Smooth muscle cell (in vitro differentiated cells): ENCODE measurements around the gene SLC25A43. TPM values are rescaled to one million over a fixed set of nuclear protein-coding genes. Genes with fewer than 3 reads are reported as not detected.
"Not testable (repeated sequence)": the region's sequence is repeated elsewhere in the genome, so short reads cannot be mapped to it uniquely, and the experiment has no call there.

Experiments
- DNase-seq: peaks from one replicate; lab custom pipeline; 2025; ENCODE audit not compliant: unreplicated experiment; lab: John Stamatoyannopoulos, UW
- H2AFZ ChIP-seq: fragments of 200-600 bp; sonication (generic); 2 replicates; pipeline ENCODE4 v1.6.0; 2016; ENCODE audit warnings: antibody characterized with exemption, low read depth, mild to moderate bottlenecking
- H3F3A ChIP-seq: fragments of 200-600 bp; sonication (generic); 2 replicates; pipeline ENCODE4 v1.6.0; 2017; ENCODE audit warnings: antibody characterized with exemption, low read depth
- H3K27ac ChIP-seq: fragments of 200-600 bp; sonication (generic); 2 replicates; pipeline ENCODE4 v1.5.1; 2016; ENCODE audit warnings: low read depth, mild to moderate bottlenecking
- H3K27me3 ChIP-seq: fragments of 200-600 bp; sonication (generic); 2 replicates; pipeline ENCODE4 v1.6.1; 2016; ENCODE audit warnings: low read depth, mild to moderate bottlenecking
- H3K36me3 ChIP-seq: fragments of 200-600 bp; sonication (generic); 2 replicates; pipeline ENCODE4 v1.5.1; 2016; ENCODE audit warnings: low read depth
- H3K4me1 ChIP-seq: fragments of 200-600 bp; sonication (generic); 2 replicates; pipeline ENCODE4 v1.5.1; 2016; ENCODE audit warnings: low read depth
- H3K4me2 ChIP-seq: fragments of 200-600 bp; sonication (generic); 2 replicates; pipeline ENCODE4 v1.6.0; 2016; ENCODE audit warnings: mild to moderate bottlenecking
- H3K4me3 ChIP-seq: fragments of 200-600 bp; sonication (generic); 2 replicates; pipeline ENCODE4 v1.5.1; 2016; ENCODE audit warnings: mild to moderate bottlenecking
- H3K79me2 ChIP-seq: fragments of 200-600 bp; sonication (generic); 2 replicates; pipeline ENCODE4 v1.6.0; 2016; ENCODE audit warnings: low read depth, mild to moderate bottlenecking
- H3K9ac ChIP-seq: fragments of 200-600 bp; sonication (generic); 2 replicates; pipeline ENCODE4 v1.6.0; 2016; ENCODE audit warnings: low read depth
- H3K9me3 ChIP-seq: fragments of 200-600 bp; sonication (generic); replicated peaks from 2 replicates; pipeline ENCODE4 v1.5.1; 2016; ENCODE audit warnings: low read depth
- H4K20me1 ChIP-seq: fragments of 200-600 bp; sonication (generic); 2 replicates; pipeline ENCODE4 v1.6.0; 2016; ENCODE audit warnings: low read depth
- CTCF ChIP-seq: fragments of 200-600 bp; sonication (generic); IDR thresholded peaks from 2 replicates; pipeline ENCODE4 v1.5.1; 2017; ENCODE audit warnings: borderline replicate concordance, mild to moderate bottlenecking, antibody characterized with exemption; ENCODE audit not compliant: insufficient read depth, poor library complexity, severe bottlenecking
- WGBS: methylation state at CpG from one replicate; pipeline ENCODE4 v1.1.7; 2016; ENCODE audit warnings: low lambda C conversion rate; 5-methylcytosine and 5-hydroxymethylcytosine counted together
- polyA plus RNA-seq: library from polyadenylated mRNA; unstranded; fragments of >200 nt; fragmentation: Nextera tagmentation; extraction: Ambion mirVana; gene quantifications from 2 replicates; pipeline ENCODE4 v1.2.1, GENCODE V29; 2016
- total RNA-seq: library from RNA; depleted of rRNA; stranded (reverse); fragments of >200 nt; gene quantifications from 2 replicates; pipeline ENCODE4 v1.2.3, GENCODE V29; 2014

The SLC25A43 gene
- total and polyA plus RNA-seq, 2 experiments from 2014 or later, result 15.4 to 15.6 TPM

- Histone ChIP-seq H3F3A (no peaks in the 10 kb centered on the region), H4K20me1 (no peaks in the 10 kb centered on the region), H3K9ac (no peak overlapping the region), H3K79me2 (no peaks in the 10 kb centered on the region), H3K4me1 (no peaks in the 10 kb centered on the region), H3K4me3 (no peak overlapping the region), H3K27me3 (no peaks in the 10 kb centered on the region), H2AFZ (no peak overlapping the region), H3K36me3 (no peaks in the 10 kb centered on the region), H3K4me2 (no peak overlapping the region), H3K27ac (no peak overlapping the region), H3K9me3 (no peaks in the 10 kb centered on the region)
- no peak for DNase-seq
- 75% methylated on average over 6 of the region's 6 CpGs for WGBS
- TF ChIP-seq CTCF, result no peak
These were observed 35.7 kb upstream of the SLC25A43 start for GRCh38 chrX:119363391-119363790.

GRCh38 chrX:119371861-119372260 is 27.3 kb upstream of the SLC25A43 start:
- not testable (repeated sequence) for H3F3A ChIP-seq, H2AFZ ChIP-seq, H3K27ac ChIP-seq, H3K4me3 ChIP-seq, H3K27me3 ChIP-seq, H3K9me3 ChIP-seq, DNase-seq, H3K9ac ChIP-seq, H3K79me2 ChIP-seq, H3K4me1 ChIP-seq, H3K4me2 ChIP-seq, H3K36me3 ChIP-seq, H4K20me1 ChIP-seq
- WGBS, result 80% methylated on average over 2 of the region's 2 CpGs

- Histone ChIP-seq H3K9me3 (no peaks in the 10 kb centered on the region), H3K27ac (no peak overlapping the region), H3K4me2 (no peak overlapping the region), H4K20me1 (no peaks in the 10 kb centered on the region), H3K9ac (no peak overlapping the region), H3F3A (no peaks in the 10 kb centered on the region), H3K79me2 (no peaks in the 10 kb centered on the region), H3K27me3 (no peaks in the 10 kb centered on the region), H2AFZ (no peak overlapping the region), H3K4me1 (no peaks in the 10 kb centered on the region), H3K4me3 (no peak overlapping the region), H3K36me3 (no peaks in the 10 kb centered on the region)
- no peak for TF ChIP-seq CTCF
- DNase-seq, result no peak
- 28% methylated on average over 2 of the region's 2 CpGs for WGBS
These were observed 24.4 kb upstream of the SLC25A43 start for GRCh38 chrX:119374736-119375135.

GRCh38 chrX:119375561-119375960 is 23.6 kb upstream of the SLC25A43 start:
- DNase-seq, result no peak
- Histone ChIP-seq H3K9me3 (no peaks in the 10 kb centered on the region), H3K9ac (no peak overlapping the region), H3K27me3 (no peaks in the 10 kb centered on the region), H3K4me3 (no peak overlapping the region), H3F3A (no peaks in the 10 kb centered on the region), H3K27ac (no peak overlapping the region), H2AFZ (no peak overlapping the region), H3K36me3 (no peaks in the 10 kb centered on the region), H3K4me1 (no peaks in the 10 kb centered on the region), H4K20me1 (no peaks in the 10 kb centered on the region), H3K79me2 (no peaks in the 10 kb centered on the region), H3K4me2 (no peak overlapping the region)
- 59% methylated on average over 3 of the region's 3 CpGs for WGBS
- TF ChIP-seq CTCF, result no peak
